ENCODE measurements around the gene GATB. TPM values are rescaled to one million over a fixed set of nuclear protein-coding genes. Genes with fewer than 3 reads are reported as not detected.

Gene GATB
- total RNA-seq, 1 experiment from 2014 or later = 29.6 TPM

DNA sequence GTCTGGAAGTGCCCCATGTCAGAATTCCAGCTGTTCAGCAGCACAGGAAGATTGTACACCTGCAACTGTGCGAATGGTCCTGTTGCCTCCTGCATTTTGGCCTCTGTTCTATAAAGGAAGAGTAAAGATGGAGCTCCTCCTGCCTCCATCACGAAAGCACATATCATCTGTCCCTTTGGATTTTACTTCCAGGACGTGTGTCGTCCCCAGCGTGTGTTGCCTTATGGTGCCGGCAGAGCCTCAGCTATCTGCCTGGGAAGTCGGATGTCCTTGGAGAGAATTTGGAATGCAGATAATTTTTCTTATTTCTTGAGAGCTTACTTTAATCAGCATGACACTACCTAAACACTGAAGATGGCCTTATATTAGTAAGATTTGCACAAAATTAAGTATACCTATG lies 97.7 kb downstream of the GATB start:
- no TSS peak for BruUV-seq (replicated peaks)
- H3K36me3 ChIP-seq (ENCODE audit: control insufficient read depth, insufficient read depth, low read length) = no peaks in the 10 kb centered on the region
- H3K9me3 ChIP-seq = no peaks in the 10 kb centered on the region
- no peaks in the 10 kb centered on the region for H3K27me3 Mint-ChIP-seq (ENCODE audit: insufficient read depth, unreplicated experiment)
- peaks cover 6% of the 10 kb centered on the region for H3K36me3 Mint-ChIP-seq (ENCODE audit: insufficient read depth, unreplicated experiment)
- H3K9me3 Mint-ChIP-seq (ENCODE audit: unreplicated experiment) = no peaks in the 10 kb centered on the region
- no peaks in the 10 kb centered on the region for H3K4me1 Mint-ChIP-seq (ENCODE audit: low read depth, unreplicated experiment)
- CTCF ChIA-PET = no interaction called here
- intact Hi-C loops (cut with micrococcal nuclease; ENCODE audit: unreplicated experiment) = no loop called here
- POLR2A ChIA-PET = no interaction called here
- H3K4me1 ChIP-seq = no peaks in the 10 kb centered on the region
- H3K4me3 ChIP-seq (ENCODE audit: low read depth, low read length) = no peak overlapping the region
- no peak overlapping the region for H3K4me3 Mint-ChIP-seq (ENCODE audit: unreplicated experiment)
- no peaks in the 10 kb centered on the region for H3K27me3 ChIP-seq (replicated peaks; ENCODE audit: control insufficient read depth, insufficient read depth, low read length)
- H3K27ac Mint-ChIP-seq (ENCODE audit: unreplicated experiment) = no peak overlapping the region
- no peak for DNase-seq
- TF ChIP-seq, protein P1, sequence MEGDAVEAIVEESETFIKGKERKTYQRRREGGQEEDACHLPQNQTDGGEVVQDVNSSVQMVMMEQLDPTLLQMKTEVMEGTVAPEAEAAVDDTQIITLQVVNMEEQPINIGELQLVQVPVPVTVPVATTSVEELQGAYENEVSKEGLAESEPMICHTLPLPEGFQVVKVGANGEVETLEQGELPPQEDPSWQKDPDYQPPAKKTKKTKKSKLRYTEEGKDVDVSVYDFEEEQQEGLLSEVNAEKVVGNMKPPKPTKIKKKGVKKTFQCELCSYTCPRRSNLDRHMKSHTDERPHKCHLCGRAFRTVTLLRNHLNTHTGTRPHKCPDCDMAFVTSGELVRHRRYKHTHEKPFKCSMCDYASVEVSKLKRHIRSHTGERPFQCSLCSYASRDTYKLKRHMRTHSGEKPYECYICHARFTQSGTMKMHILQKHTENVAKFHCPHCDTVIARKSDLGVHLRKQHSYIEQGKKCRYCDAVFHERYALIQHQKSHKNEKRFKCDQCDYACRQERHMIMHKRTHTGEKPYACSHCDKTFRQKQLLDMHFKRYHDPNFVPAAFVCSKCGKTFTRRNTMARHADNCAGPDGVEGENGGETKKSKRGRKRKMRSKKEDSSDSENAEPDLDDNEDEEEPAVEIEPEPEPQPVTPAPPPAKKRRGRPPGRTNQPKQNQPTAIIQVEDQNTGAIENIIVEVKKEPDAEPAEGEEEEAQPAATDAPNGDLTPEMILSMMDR (IDR thresholded peaks at IDR 0.05; ENCODE audit: insufficient read depth in 1 of 2, low read depth in 1 of 2, low read length in 1 of 2, severe bottlenecking in 1 of 2, unreplicated experiment in 1 of 2) = no peak

DNA sequence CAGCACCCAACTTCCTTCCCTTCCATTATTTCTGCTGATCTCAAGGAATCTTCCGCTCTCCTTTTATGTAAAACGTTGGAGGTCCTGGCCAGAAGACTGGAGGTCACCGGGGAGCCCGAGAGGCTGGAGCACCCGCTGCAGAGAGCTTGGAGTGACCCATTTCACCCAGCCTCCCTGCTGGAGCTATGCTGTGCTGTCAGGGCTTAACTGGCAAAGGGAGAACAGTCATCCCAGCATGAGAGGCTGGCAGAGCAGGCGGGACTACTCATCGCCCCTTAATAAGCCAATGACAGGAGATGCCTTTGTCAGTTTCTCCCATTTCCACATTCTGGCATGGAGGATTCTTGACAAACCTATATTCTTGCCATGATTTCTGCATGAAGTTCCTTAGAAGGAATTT lies 98.9 kb downstream of the GATB start:
- intact Hi-C loops (cut with micrococcal nuclease; ENCODE audit: unreplicated experiment) = no loop called here
- Histone ChIP-seq H3K27me3 (replicated peaks; ENCODE audit: control insufficient read depth, insufficient read depth, low read length) (no peaks in the 10 kb centered on the region), H3K9me3 (no peaks in the 10 kb centered on the region), H3K4me1 (no peaks in the 10 kb centered on the region), H3K36me3 (ENCODE audit: control insufficient read depth, insufficient read depth, low read length) (no peaks in the 10 kb centered on the region), H3K4me3 (ENCODE audit: low read depth, low read length) (no peak overlapping the region)
- ChIA-PET CTCF (no interaction called here), POLR2A (no interaction called here)
- no TSS peak for BruUV-seq (replicated peaks)
- no peak overlapping the region for H3K4me3 Mint-ChIP-seq (ENCODE audit: unreplicated experiment)
- H3K27ac Mint-ChIP-seq (ENCODE audit: unreplicated experiment) = no peak overlapping the region
- H3K4me1 Mint-ChIP-seq (ENCODE audit: low read depth, unreplicated experiment) = no peaks in the 10 kb centered on the region
- no peaks in the 10 kb centered on the region for H3K9me3 Mint-ChIP-seq (ENCODE audit: unreplicated experiment)
- peaks cover 6% of the 10 kb centered on the region for H3K36me3 Mint-ChIP-seq (ENCODE audit: insufficient read depth, unreplicated experiment)
- TF ChIP-seq, protein P1 (IDR thresholded peaks at IDR 0.05; ENCODE audit: insufficient read depth in 1 of 2, low read depth in 1 of 2, low read length in 1 of 2, severe bottlenecking in 1 of 2, unreplicated experiment in 1 of 2) = no peak
- H3K27me3 Mint-ChIP-seq (ENCODE audit: insufficient read depth, unreplicated experiment) = no peaks in the 10 kb centered on the region
- DNase-seq = no peak

DNA sequence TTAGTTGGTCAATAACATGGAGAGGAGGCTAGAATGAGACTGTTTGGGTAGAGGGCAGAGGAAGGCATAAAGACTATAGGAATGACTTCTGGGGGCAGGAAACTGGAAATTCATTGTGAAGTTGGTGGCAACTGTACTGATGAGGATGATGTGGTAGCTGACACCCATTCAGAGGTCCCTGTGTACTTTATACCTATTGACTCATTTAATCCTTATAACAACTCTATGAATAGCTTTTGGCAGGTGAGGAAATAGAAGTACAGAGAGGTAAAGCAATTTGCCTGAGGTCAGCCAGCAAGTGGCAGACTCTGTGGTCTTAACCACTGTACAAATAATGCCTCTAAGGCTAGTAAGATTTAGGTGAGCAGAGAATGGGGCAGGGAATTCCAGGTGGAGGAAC lies 100.1 kb downstream of the GATB start:
- Histone ChIP-seq H3K4me3 (ENCODE audit: low read depth, low read length) (no peak overlapping the region), H3K36me3 (ENCODE audit: control insufficient read depth, insufficient read depth, low read length) (no peaks in the 10 kb centered on the region), H3K9me3 (no peaks in the 10 kb centered on the region), H3K27me3 (replicated peaks; ENCODE audit: control insufficient read depth, insufficient read depth, low read length) (no peaks in the 10 kb centered on the region), H3K4me1 (no peaks in the 10 kb centered on the region)
- POLR2A ChIA-PET = interaction anchor here (0.6 kb wide), 1 partner anchor 11 kb away, joined by 6 read pairs; no protein-coding TSS in a partner anchor
- intact Hi-C loops (cut with micrococcal nuclease; ENCODE audit: unreplicated experiment) = no loop called here
- BruUV-seq (replicated peaks) = no TSS peak
- no peaks in the 10 kb centered on the region for H3K4me1 Mint-ChIP-seq (ENCODE audit: low read depth, unreplicated experiment)
- no peaks in the 10 kb centered on the region for H3K27me3 Mint-ChIP-seq (ENCODE audit: insufficient read depth, unreplicated experiment)
- peaks cover 6% of the 10 kb centered on the region for H3K36me3 Mint-ChIP-seq (ENCODE audit: insufficient read depth, unreplicated experiment)
- H3K27ac Mint-ChIP-seq (ENCODE audit: unreplicated experiment) = no peak overlapping the region
- CTCF ChIA-PET = interaction anchor here (0.7 kb wide), 1 partner anchor 118 kb away, joined by 5 read pairs; no protein-coding TSS in a partner anchor
- H3K9me3 Mint-ChIP-seq (ENCODE audit: unreplicated experiment) = no peaks in the 10 kb centered on the region
- TF ChIP-seq, protein P1 (IDR thresholded peaks at IDR 0.05; ENCODE audit: insufficient read depth in 1 of 2, low read depth in 1 of 2, low read length in 1 of 2, severe bottlenecking in 1 of 2, unreplicated experiment in 1 of 2) = no peak
- H3K4me3 Mint-ChIP-seq (ENCODE audit: unreplicated experiment) = no peak overlapping the region
- no peak for DNase-seq
